ENCODE measurements around the gene CEP104. TPM values are rescaled to one million over a fixed set of nuclear protein-coding genes. Genes with fewer than 3 reads are reported as not detected.

The CEP104 gene
- total RNA-seq, 1 experiment from 2014 or later = 44.1 TPM

- TF ChIP-seq, protein P1, sequence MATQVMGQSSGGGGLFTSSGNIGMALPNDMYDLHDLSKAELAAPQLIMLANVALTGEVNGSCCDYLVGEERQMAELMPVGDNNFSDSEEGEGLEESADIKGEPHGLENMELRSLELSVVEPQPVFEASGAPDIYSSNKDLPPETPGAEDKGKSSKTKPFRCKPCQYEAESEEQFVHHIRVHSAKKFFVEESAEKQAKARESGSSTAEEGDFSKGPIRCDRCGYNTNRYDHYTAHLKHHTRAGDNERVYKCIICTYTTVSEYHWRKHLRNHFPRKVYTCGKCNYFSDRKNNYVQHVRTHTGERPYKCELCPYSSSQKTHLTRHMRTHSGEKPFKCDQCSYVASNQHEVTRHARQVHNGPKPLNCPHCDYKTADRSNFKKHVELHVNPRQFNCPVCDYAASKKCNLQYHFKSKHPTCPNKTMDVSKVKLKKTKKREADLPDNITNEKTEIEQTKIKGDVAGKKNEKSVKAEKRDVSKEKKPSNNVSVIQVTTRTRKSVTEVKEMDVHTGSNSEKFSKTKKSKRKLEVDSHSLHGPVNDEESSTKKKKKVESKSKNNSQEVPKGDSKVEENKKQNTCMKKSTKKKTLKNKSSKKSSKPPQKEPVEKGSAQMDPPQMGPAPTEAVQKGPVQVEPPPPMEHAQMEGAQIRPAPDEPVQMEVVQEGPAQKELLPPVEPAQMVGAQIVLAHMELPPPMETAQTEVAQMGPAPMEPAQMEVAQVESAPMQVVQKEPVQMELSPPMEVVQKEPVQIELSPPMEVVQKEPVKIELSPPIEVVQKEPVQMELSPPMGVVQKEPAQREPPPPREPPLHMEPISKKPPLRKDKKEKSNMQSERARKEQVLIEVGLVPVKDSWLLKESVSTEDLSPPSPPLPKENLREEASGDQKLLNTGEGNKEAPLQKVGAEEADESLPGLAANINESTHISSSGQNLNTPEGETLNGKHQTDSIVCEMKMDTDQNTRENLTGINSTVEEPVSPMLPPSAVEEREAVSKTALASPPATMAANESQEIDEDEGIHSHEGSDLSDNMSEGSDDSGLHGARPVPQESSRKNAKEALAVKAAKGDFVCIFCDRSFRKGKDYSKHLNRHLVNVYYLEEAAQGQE (IDR thresholded peaks at IDR 0.05; ENCODE audit: low read depth) = no peak
- TF ChIP-seq ATF3 (IDR thresholded peaks at IDR 0.05) (no peak), POLR2A (IDR thresholded peaks at IDR 0.05; ENCODE audit: borderline replicate concordance, extremely low read depth, insufficient read depth, insufficient read length) (no peak), YY1 (IDR thresholded peaks at IDR 0.05; ENCODE audit: extremely low read depth, insufficient replicate concordance, low read depth, low read length) (peak; percentile 77), SP1 (IDR thresholded peaks at IDR 0.05; ENCODE audit: low read depth) (no peak; the same call in 1 of the 2 replicates), SIN3A (IDR thresholded peaks at IDR 0.05; ENCODE audit: low read depth) (no peak), ELF1 (IDR thresholded peaks at IDR 0.05; ENCODE audit: borderline replicate concordance, low read depth) (no peak; the same call in 1 of the 2 replicates), JUND (IDR thresholded peaks at IDR 0.05) (no peak)
Observed at GRCh38 chr1:3856923-3857790, at the start of gene CEP104, which contains the start of gene DFFB (continued).

DNA sequence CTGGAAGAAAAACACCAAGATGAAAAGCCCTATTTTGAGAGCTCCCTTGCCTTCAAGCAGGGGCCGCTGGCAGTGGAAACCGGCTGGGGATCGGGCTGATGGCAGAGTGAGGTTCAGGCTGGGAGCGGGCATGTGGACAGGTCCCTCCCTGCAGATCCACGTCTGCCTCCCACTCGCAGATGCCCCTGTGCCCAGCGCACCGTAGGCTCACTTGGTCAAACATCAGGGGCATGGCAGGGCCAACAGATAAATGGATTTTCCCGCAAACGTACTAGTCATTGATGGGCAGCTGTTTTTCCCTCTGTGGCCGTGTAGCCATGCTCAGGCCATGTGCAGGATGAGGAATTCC is 49.6 kb upstream of the CEP104 start:
- Histone ChIP-seq H3K4me1 (ENCODE audit: control insufficient read depth in 1 of 2, insufficient read depth in 2 of 2, low read length in 2 of 2) (peaks cover 2 to 9% of the 10 kb centered on the region in 2 experiments; a peak in 3 of 4 replicates), H3K79me2 (ENCODE audit: insufficient read depth, low read length) (no peaks in the 10 kb centered on the region), H3K4me2 (ENCODE audit: low read length) (no peak overlapping the region), H3K9ac (ENCODE audit: low read length) (no peak overlapping the region), H4K20me1 (ENCODE audit: insufficient read depth) (no peaks in the 10 kb centered on the region), H2AFZ (ENCODE audit: low read depth, low read length, poor library complexity, severe bottlenecking) (no peak overlapping the region), H3K27me3 (ENCODE audit: insufficient read depth, low read length) (no peaks in the 10 kb centered on the region), H3K4me3 (replicated peaks in 1 of 2; ENCODE audit: low read depth in 1 of 2, low read length in 2 of 2) (no peak overlapping the region), H3K27ac (ENCODE audit: low read depth, low read length) (no peak overlapping the region), H3K36me3 (ENCODE audit: control insufficient read depth in 1 of 2, insufficient read depth in 2 of 2, low read length in 2 of 2) (no peaks in the 10 kb centered on the region), H3K9me2 (ENCODE audit: insufficient read depth) (no peaks in the 10 kb centered on the region), H3K9me3 (ENCODE audit: control insufficient read depth in 1 of 2, insufficient read depth in 1 of 2, low read depth in 1 of 2, low read length in 2 of 2) (no peaks in the 10 kb centered on the region)
- ChIA-PET RAD21 (ENCODE audit: low non-redundant PET in 1 of 2, low total read pairs in 2 of 2, uncharacterized antibody in 2 of 2, unreplicated experiment in 2 of 2) (no interaction called here), POLR2A (no interaction called here), CTCF (interaction anchor here (1.0 kb wide), 1 partner anchor 49 kb away, joined by 3 read pairs; the partner anchor contains the start of genes CEP104 and DFFB)
- BruUV-seq (replicated peaks) = no TSS peak
- DNase-seq (ENCODE audit: low read depth, low spot score) (no peak), ATAC-seq (no peak)
- TF ChIP-seq JUND (IDR thresholded peaks at IDR 0.05) (no peak), FOSL1 (IDR thresholded peaks at IDR 0.05; ENCODE audit: low read depth) (no peak), RAD21 (IDR thresholded peaks at IDR 0.05; ENCODE audit: low read depth) (no peak), ZFX (IDR thresholded peaks at IDR 0.05) (no peak), SRF (IDR thresholded peaks at IDR 0.05; ENCODE audit: low read depth) (no peak), EGR1 (IDR thresholded peaks at IDR 0.05; ENCODE audit: low read depth) (no peak), ELF1 (IDR thresholded peaks at IDR 0.05; ENCODE audit: borderline replicate concordance, low read depth) (no peak), TCF7L2 (IDR thresholded peaks at IDR 0.05; ENCODE audit: borderline replicate concordance, extremely low read depth, insufficient read depth, insufficient read length) (no peak), POLR2AphosphoS5 (IDR thresholded peaks at IDR 0.05; ENCODE audit: low read depth, low read length) (no peak), POLR2A (IDR thresholded peaks at IDR 0.05; ENCODE audit: borderline replicate concordance, extremely low read depth, insufficient read depth, insufficient read length) (no peak), CEBPB (IDR thresholded peaks at IDR 0.05; ENCODE audit: low read depth) (no peak), SIN3A (IDR thresholded peaks at IDR 0.05; ENCODE audit: low read depth) (no peak), YY1 (IDR thresholded peaks at IDR 0.05; ENCODE audit: extremely low read depth, insufficient replicate concordance, low read depth, low read length) (no peak), MAX (IDR thresholded peaks at IDR 0.05) (no peak)
- TF ChIP-seq, protein P1 (IDR thresholded peaks at IDR 0.05; ENCODE audit: low read depth) = no peak
- intact Hi-C loops (cut with micrococcal nuclease) = no loop called here

Data from HCT116 (cell line).